HG02973 (cell line): ENCODE data around the gene IGF1.

Source experiments
- ATAC-seq: cut with Tn5 transposase; IDR thresholded peaks from one replicate; pipeline ENCODE4 v1.9.1; 2021; ENCODE audit warnings: moderate library complexity; ENCODE audit not compliant: unreplicated experiment

IGF1 gene

DNA sequence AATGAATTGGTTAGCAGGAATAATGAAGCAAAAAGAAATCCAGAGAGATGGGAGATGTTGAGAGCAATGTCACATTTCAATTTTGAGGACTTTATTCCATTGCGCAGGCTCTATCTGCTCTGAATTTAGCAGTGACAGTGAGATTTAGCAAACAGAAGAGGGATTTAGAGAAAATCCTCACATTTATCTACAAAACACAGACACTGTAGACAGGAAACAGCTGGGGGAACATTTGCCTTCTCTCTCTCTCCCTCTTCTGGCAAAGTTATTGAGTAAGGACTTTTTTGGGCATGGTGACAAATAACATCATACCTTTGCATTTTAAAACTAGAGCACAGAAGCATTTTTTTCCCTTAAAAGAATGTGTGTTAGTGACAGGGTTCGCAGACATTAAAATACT is at the start of gene IGF1:
IGF1 (minus strand) TSS at position 158 of the 400 bp plus-strand sequence. CDS start 182 bp downstream, outside the sequence.
- ATAC-seq = no peak

GRCh38 chr12:102528111-102528510 is 47.7 kb upstream of the IGF1 start:
- no peak for ATAC-seq

DNA sequence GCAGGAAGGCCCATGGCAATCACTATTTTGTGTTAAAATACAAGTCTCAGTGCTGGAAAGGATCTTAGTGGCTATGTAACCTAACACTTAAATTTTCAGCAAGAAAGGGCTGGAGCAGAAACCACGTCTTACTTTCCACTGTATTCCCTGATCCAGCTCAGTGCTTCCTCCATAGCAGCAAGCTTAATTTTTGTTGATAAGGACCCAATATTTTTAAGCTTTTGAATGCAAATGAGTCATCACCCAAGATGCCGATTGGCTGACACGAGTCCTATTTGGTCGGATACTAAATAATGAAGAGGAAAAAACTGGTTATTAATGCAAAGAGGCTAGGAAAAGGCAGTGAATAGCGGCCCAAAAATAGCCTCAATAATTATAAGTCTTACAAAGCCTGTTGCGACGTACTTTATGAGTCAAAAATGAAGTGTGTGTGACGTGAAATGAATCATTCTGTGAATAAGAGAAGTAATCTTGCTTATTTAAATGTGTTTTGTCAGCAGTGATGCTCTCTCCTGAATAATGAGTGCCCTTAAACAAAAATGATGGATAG is 46.9 kb upstream of the IGF1 start:
- no peak for ATAC-seq

GRCh38 chr12:102526656-102527055 is 46.3 kb upstream of the IGF1 start:
- no peak for ATAC-seq

GRCh38 chr12:102522768-102523167 is 42.4 kb upstream of the IGF1 start:
- ATAC-seq = no peak

- no peak for ATAC-seq
Observed at GRCh38 chr12:102521662-102522277, 41.4 kb upstream of the IGF1 start.

- no peak for ATAC-seq
Observed at GRCh38 chr12:102518871-102519270, 38.5 kb upstream of the IGF1 start.

- no peak for ATAC-seq
Observed at GRCh38 chr12:102514696-102515095, 34.3 kb upstream of the IGF1 start.

DNA sequence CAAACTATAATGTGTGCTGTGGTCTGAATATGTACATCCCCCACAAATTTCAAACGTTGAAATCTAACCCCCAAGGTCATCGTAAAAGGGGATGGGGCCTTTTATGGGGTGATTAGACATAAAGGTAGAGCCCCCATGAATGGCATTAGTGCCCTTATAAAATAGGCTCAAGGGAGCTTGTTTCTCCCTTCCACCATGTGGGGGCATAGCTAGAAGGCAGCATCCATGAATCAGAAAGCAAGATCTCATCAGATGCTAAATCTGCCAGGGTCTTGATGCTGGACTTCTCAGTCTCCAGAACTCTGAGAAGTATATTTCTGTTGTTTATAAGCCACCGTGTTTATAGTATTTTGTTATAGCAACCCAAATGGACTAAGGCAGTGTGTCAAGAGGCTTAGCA is 33.4 kb upstream of the IGF1 start:
- no peak for ATAC-seq

GRCh38 chr12:102513272-102513671 is 32.9 kb upstream of the IGF1 start:
- ATAC-seq = peak; percentile 82

- no peak for ATAC-seq
Observed at GRCh38 chr12:102512523-102512922, 32.2 kb upstream of the IGF1 start.

- no peak for ATAC-seq
Observed at GRCh38 chr12:102511575-102511974, 31.2 kb upstream of the IGF1 start.

DNA sequence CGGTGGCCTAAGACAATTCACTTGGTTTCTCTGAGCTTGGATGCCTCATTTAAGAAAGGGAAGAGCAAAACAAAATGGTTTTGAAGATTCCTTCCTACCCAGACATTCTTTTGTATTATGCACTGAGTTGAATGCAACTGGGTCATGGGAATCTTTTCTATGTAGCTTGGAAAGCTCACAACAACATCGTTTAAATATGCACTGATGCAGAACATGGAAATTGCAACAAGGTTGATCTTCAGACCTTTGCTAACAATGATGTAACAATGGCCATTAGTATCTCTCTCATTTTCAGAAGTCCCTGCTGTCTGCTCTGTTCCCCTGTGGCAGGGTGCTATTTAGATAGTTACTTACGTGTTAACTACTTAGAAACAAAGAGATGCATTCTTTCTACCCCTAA is 30.1 kb upstream of the IGF1 start:
- ATAC-seq = no peak

GRCh38 chr12:102510031-102510430 is 29.7 kb upstream of the IGF1 start:
- ATAC-seq = no peak

- ATAC-seq = no peak
Observed at GRCh38 chr12:102509123-102509626, 28.8 kb upstream of the IGF1 start.

- no peak for ATAC-seq
Observed at GRCh38 chr12:102508052-102508451, 27.7 kb upstream of the IGF1 start.

GRCh38 chr12:102507301-102507700 is 26.9 kb upstream of the IGF1 start:
- no peak for ATAC-seq

GRCh38 chr12:102504871-102505270 is 24.5 kb upstream of the IGF1 start:
- ATAC-seq = no peak

GRCh38 chr12:102504280-102504679 is 23.9 kb upstream of the IGF1 start:
- no peak for ATAC-seq

DNA sequence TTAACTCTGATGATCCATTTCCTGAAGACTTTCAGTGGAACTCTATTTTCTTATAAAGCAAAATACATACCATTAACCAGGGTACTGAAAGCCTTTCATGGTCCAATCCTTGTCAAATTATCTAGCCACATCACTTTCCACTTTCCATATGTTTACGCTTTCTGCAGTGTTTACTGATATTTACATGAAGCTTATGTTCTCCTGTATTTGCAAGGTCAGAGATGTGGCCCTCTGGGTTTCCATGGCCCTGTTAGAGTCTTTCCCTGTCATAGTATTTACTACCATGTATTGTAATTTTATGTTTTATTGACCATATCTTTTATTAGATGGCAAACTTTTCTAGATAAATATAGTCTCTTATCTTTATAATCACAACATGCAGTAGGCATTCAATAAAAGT is 23.5 kb upstream of the IGF1 start:
- ATAC-seq = no peak

GRCh38 chr12:102503056-102503681 is 22.8 kb upstream of the IGF1 start:
- peak; percentile 73 for ATAC-seq

DNA sequence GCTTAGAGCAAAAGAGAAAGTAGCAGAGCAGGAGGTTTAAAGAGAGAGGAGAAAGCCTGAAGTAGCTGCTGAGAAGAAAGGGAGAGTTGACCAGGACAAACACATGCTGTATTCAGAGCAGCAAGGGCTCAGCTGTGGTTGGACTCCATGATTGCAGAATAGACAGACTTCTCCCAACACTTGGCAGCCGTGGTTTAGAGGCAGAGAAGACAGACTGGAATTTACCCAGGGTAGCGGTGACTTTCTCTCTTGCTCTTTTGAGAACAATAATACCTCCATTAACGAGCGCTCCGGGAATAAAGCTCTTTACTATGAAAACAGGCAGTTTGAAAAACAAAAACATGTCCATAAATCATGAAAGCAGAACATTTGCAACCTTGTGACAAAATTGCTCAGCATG is 21.4 kb upstream of the IGF1 start:
- no peak for ATAC-seq
